NCI-H1694 (cell line): ENCODE measurements around the gene ZNF384.
"Not testable (repeated sequence)": the region's sequence is repeated elsewhere in the genome, so short reads cannot be mapped to it uniquely, and the experiment has no call there.

Source experiments
- DNase-seq: peaks from one replicate; lab custom pipeline; 2025; lab: John Stamatoyannopoulos, UW

ZNF384 gene

GRCh38 chr12:6688999-6689882 lies at the start of gene ZNF384:
ZNF384 (minus strand) TSS chr12:6689375; CDS start chr12:6679520, 9,855 bp downstream.
- peak; percentile 99 for DNase-seq

GRCh38 chr12:6736754-6737153 lies 47.6 kb upstream of the ZNF384 start:
- no peak for DNase-seq

DNA sequence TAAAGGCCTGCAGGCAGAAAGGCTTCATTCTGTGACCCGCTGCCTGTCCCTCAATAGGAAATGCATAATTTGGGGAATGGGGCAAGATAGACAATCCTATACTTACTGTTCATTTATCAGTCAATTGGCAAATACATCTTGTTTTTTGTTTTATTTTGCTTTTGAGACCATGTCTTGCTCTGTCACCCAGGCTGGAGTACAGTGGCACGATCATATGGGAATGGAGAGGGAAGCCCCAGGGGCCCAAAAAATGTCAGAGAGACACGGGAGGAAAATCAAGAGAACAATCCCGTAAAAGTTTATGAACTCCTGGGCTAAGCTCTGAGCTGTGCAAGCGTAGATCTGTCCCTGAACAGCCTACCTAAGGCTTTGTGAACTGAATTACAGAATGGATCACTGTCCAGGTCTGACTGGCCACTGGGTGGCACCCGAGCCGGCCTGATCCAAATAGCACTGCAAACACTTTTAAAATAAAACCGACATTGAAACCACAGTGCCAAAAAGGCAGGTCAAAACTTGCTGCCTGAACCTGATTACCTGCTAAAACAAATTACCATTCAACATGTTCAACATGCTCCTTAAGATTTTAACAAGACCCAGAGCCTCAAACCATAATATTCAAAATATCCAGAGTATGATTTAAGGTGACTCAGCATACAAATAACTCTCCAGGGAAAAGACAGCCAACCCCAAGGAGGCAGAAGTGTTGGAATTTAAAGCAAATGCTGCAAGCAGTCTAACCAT lies 46.4 kb upstream of the ZNF384 start:
- DNase-seq: peak; percentile 51

DNA sequence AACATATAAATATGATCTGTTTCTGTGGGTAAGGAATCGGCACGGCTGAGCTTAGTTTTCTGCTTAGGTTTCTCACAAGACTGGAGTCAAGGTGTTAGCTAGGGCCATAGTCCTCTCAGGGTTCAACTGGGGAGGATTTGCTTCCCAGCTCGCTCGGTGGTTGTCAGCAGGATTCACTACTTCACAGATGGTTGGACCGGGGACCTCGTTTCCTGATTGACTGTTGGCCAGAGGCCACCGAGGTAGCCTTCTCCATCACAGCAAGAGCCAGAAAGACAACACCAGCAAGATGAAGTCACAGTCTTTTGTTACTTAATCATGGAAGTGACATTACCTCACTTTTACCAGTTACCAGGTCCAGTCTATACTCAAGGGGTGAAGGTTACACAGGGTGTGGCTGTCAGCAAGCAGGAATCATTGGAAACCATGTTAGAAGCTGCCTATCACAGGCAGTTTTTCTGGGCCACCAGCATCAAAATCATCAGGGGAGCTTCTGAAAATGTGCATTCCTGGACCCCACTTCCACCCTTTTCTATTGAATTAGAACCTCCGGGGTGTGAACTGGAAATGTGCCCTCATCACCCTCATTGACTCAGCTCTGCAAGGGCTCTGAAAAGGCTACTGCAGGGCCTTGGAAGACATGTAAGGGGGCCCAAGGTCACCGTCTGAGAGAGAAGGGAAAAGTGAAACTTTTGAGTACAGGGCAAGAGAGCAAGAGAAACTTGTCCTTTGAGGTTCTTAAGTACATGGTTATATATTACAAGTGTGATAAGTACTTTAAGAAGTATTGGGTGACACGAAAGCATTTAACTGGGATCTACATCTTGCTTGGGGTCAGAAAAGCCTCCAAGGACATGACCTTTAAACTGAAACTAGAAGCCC lies 45.6 kb upstream of the ZNF384 start:
- no peak for DNase-seq

DNA sequence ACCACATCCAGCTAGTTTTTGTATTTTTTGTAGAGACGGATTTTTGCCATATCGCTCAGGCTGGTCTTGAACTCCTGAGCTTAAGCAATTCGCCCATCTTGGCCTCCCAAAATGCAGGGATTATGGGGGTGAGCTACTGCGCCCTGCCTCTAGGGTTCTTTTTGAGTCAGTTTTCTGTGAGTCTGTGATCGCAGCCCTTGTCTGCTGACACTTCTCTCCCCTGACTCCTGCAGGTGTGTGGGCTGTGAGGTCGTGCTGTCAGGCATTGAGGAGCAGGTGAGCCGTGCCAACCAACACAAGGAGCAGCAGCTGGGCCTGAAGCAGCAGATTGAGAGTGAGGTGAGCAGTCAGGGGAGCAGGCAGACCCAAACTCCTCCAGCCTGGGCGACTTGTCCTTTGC lies 41.0 kb upstream of the ZNF384 start:
- DNase-seq: no peak

GRCh38 chr12:6729186-6729585 lies 40.0 kb upstream of the ZNF384 start:
- DNase-seq: no peak

GRCh38 chr12:6725350-6725749 lies 36.2 kb upstream of the ZNF384 start:
- no peak for DNase-seq

- DNase-seq: no peak
These were observed 35.2 kb upstream of the ZNF384 start for GRCh38 chr12:6724409-6724797.

DNA sequence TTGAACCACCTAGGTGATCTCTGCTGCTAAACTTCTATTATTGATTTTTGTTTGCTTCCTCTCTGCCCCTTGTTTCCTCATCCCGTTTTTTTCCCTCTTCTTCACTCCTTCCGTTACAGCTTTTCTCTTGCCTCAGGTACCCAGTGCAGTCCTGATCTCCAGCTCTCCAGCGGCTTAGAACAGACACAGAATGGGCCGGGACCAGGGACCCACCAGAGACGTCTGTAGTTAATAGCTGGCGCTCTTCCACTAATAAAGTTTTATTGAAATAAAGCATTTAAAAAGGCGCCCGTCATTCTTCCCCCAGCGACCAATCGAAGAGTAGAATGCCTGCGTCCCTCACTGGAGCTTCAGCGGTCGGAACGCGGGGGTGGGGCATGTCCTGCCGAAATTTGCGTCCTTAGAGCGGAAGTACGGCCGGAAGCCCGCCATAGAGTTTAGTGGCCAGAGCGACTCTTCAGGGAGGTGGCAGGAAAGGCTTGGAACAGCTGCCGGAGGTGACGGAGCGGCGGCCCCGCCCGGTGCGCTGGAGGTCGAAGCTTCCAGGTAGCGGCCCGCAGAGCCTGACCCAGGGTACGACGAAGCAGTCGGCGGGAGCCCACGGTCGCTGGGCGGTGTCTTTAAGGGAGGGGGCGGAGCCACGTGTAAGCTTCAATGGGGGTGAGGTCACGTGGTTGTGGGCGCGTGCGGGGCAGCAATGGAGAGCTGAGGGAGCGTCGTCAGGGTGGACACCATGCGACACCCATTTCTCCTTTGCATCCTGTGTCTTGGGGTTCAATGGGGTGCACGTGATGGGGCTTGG lies 34.6 kb upstream of the ZNF384 start, which contains the start of gene COPS7A:
TSS of gene COPS7A (plus strand) at position 440 of the 802 bp plus-strand sequence. CDS start 611 bp downstream, outside the sequence.
- peak; percentile 99 for DNase-seq

DNA sequence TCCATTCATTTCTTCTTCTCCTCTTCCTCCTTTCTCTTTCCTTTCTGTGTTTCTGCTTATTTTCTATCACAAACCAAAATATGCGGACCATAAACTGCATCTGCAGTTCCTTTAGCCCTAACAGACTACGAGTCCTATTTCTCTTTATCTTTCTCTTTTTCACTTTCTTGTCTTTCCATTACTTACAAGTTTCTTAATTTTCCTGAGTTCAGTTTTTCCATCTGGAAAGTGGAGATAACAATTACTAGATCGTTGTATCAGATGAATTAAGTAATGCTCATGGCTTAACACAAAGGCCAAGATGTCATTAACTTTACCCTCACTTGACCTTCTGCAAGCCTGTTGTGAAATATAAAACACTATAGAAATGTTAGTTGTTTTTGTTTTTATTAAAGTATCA lies 33.7 kb upstream of the ZNF384 start:
- no peak for DNase-seq

- DNase-seq: no peak
These were observed 27.8 kb upstream of the ZNF384 start for GRCh38 chr12:6716874-6717437.

- not testable (repeated sequence) for DNase-seq
These were observed 27.1 kb upstream of the ZNF384 start for GRCh38 chr12:6716031-6716873.

- no peak for DNase-seq
These were observed 19.8 kb upstream of the ZNF384 start for GRCh38 chr12:6708960-6709394.

- DNase-seq: not testable (repeated sequence)
These were observed 19.2 kb upstream of the ZNF384 start for GRCh38 chr12:6708351-6708750.

DNA sequence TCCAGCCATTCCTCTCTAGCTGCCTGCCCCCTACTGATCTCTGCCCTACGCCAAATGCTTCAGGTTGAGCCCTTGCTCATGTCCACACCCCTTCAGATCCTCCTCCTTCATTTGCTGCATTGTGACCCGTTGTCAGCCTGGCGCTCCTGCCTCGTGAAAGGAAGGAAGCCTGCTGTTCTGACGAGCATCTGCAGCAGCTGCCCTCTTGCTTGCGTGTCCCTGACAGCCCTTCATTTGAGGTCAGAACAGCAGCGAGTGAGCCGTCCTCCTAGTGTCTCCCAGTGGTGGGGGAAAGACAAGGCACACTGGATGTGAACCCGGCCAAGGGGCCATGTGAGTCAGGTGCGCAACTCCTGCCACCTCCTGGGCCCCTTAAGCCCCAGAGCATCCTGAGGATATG lies 14.5 kb upstream of the ZNF384 start:
- DNase-seq: no peak

DNA sequence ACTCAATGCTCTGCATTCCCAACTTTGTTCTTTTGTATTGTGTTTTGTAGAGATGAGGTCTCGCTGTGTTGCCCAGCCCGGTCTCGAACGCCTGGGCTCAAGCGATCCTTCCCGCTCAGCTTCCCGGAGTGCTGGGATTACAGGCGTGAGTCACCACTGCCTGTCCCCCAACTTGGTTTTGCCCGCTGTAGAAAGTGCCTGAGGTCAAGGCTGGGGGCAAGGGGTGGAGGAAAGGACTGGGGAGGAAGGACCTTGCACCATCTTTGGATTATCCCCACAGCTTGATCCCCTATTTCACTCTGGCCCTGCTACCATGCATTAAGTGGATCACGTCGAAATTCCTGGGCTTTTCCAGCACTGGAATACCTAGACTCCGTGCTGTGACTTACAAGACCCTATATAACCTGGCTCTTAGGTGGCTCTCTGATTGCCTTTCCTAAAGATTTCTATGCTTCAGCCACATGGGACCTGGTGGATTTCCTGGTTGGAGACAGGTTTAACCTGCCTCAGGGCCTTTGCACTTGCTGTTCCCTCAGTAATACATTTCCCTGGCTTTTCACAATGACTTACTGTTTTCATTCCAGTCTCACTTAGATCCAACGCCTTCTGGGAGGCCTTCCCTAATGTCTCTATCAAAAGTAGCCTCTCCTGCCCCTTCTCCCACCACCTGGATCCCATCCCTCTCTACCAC lies 12.0 kb upstream of the ZNF384 start:
- no peak for DNase-seq

DNA sequence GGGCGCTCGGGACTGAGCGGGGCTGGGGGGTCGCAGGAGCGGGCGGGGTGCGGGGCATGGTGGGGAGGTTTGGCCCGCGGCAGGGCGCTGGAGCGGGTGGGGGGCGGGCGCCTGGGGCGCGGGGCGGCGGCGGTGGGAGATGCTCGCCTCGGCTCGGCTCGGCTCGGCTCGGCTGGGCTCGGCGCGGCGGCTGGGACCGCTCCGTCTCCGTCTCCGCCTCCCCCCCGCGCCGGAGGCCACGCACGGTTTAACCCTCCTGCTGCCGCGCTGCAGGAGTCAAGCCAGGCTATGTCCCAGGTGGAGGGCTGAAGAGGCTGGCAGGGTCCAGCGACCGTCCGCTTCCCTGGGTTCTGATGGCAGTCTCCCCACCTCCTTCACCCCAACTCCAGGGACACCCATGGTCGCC lies 11.5 kb upstream of the ZNF384 start, which contains the start of gene PIANP:
TSS of gene PIANP (minus strand) at position 170 of the 406 bp plus-strand sequence. CDS start 2,754 bp downstream, outside the sequence.
- no peak for DNase-seq

GRCh38 chr12:6699989-6700645 lies 10.9 kb upstream of the ZNF384 start:
- DNase-seq: no peak
